Smooth muscle cell (in vitro differentiated cells): ENCODE results near the gene PSMG2. TPM values are rescaled to one million over a fixed set of nuclear protein-coding genes. Genes with fewer than 3 reads are reported as not detected.

ENCODE experiments used
- DNase-seq: peaks from one replicate; lab custom pipeline; 2025; ENCODE audit not compliant: unreplicated experiment; lab: John Stamatoyannopoulos, UW
- H2AFZ ChIP-seq: fragments of 200-600 bp; sonication (generic); 2 replicates; pipeline ENCODE4 v1.6.0; 2016; ENCODE audit warnings: antibody characterized with exemption, low read depth, mild to moderate bottlenecking
- H3F3A ChIP-seq: fragments of 200-600 bp; sonication (generic); 2 replicates; pipeline ENCODE4 v1.6.0; 2017; ENCODE audit warnings: antibody characterized with exemption, low read depth
- H3K27ac ChIP-seq: fragments of 200-600 bp; sonication (generic); 2 replicates; pipeline ENCODE4 v1.5.1; 2016; ENCODE audit warnings: low read depth, mild to moderate bottlenecking
- H3K27me3 ChIP-seq: fragments of 200-600 bp; sonication (generic); 2 replicates; pipeline ENCODE4 v1.6.1; 2016; ENCODE audit warnings: low read depth, mild to moderate bottlenecking
- H3K36me3 ChIP-seq: fragments of 200-600 bp; sonication (generic); 2 replicates; pipeline ENCODE4 v1.5.1; 2016; ENCODE audit warnings: low read depth
- H3K4me1 ChIP-seq: fragments of 200-600 bp; sonication (generic); 2 replicates; pipeline ENCODE4 v1.5.1; 2016; ENCODE audit warnings: low read depth
- H3K4me2 ChIP-seq: fragments of 200-600 bp; sonication (generic); 2 replicates; pipeline ENCODE4 v1.6.0; 2016; ENCODE audit warnings: mild to moderate bottlenecking
- H3K4me3 ChIP-seq: fragments of 200-600 bp; sonication (generic); 2 replicates; pipeline ENCODE4 v1.5.1; 2016; ENCODE audit warnings: mild to moderate bottlenecking
- H3K79me2 ChIP-seq: fragments of 200-600 bp; sonication (generic); 2 replicates; pipeline ENCODE4 v1.6.0; 2016; ENCODE audit warnings: low read depth, mild to moderate bottlenecking
- H3K9ac ChIP-seq: fragments of 200-600 bp; sonication (generic); 2 replicates; pipeline ENCODE4 v1.6.0; 2016; ENCODE audit warnings: low read depth
- H3K9me3 ChIP-seq: fragments of 200-600 bp; sonication (generic); replicated peaks from 2 replicates; pipeline ENCODE4 v1.5.1; 2016; ENCODE audit warnings: low read depth
- H4K20me1 ChIP-seq: fragments of 200-600 bp; sonication (generic); 2 replicates; pipeline ENCODE4 v1.6.0; 2016; ENCODE audit warnings: low read depth
- WGBS: methylation state at CpG from one replicate; pipeline ENCODE4 v1.1.7; 2016; ENCODE audit warnings: low lambda C conversion rate; 5-methylcytosine and 5-hydroxymethylcytosine counted together
- polyA plus RNA-seq: library from polyadenylated mRNA; unstranded; fragments of >200 nt; fragmentation: Nextera tagmentation; extraction: Ambion mirVana; gene quantifications from 2 replicates; pipeline ENCODE4 v1.2.1, GENCODE V29; 2016
- total RNA-seq: library from RNA; depleted of rRNA; stranded (reverse); fragments of >200 nt; gene quantifications from 2 replicates; pipeline ENCODE4 v1.2.3, GENCODE V29; 2014
- TF ChIP-seq, protein P1 (sequence below): fragments of 200-600 bp; sonication (generic); IDR thresholded peaks from 2 replicates; pipeline ENCODE4 v1.5.1; 2017; ENCODE audit warnings: borderline replicate concordance, mild to moderate bottlenecking, antibody characterized with exemption; ENCODE audit not compliant: insufficient read depth, poor library complexity, severe bottlenecking

Gene PSMG2, protein sequence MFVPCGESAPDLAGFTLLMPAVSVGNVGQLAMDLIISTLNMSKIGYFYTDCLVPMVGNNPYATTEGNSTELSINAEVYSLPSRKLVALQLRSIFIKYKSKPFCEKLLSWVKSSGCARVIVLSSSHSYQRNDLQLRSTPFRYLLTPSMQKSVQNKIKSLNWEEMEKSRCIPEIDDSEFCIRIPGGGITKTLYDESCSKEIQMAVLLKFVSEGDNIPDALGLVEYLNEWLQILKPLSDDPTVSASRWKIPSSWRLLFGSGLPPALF
- total RNA-seq, result 80.1 and 80.4 TPM in 2 replicates
- 67.0 and 71.3 TPM in 2 replicates for polyA plus RNA-seq

DNA sequence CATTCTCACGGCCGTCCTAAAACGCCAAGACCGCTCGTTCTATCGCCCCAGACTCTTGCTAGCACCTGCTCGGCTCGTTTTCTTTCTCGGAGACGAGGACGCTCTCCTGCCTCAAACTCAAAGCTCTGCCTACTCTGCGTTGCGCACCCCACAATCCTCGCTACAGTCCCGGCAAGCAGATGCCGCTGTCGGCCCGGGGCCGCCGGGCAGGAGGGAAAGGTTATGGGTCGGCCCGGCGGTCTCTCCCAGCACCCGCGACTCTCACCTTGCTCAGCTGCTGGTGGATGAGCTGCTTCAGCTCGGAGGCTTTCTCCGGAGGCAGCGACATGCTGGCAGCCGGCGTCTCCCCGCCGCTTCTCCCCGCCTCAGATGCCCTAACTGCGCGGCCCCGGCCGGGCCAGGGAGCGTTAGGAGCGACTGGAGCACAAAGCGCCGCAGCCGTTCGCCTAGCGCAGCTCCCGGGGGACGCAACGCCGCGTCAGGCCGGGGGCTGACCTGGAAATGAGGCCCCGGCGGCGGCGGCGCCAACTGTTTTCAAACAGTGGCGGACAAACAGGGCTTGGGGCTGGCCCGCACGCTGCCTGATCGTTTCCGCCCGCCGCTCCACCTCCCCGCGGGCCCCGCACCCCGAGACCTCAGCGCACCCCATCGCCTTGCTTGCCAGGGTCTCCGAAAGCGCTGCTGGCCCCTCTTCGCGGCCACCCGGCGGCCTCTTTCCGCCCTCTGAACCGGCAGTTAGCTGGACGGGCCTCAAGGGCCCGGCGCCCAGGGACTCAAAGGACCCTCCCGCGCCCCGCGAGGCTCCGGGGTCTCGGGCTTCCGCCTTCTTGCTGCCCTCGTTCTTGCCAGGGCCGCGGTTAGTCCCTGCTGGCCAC lies at the start of gene PSMG2, which contains the start of gene CEP76:
TSS of gene PSMG2 (plus strand) at position 822 of the 875 bp plus-strand sequence. CDS start 66 bp downstream, outside the sequence.
TSS of gene CEP76 (minus strand) at position 503 of the 875 bp plus-strand sequence. CDS start at position 328, 175 bp downstream.
- Histone ChIP-seq H2AFZ (peak within 1 kb of the TSS; percentile 93), H3K9me3 (no peaks in the 10 kb centered on the region), H3K4me1 (peaks cover 20% of the 10 kb centered on the region), H3F3A (no peaks in the 10 kb centered on the region), H4K20me1 (peaks cover 9% of the 10 kb centered on the region), H3K9ac (peak within 1 kb of the TSS; percentile 99), H3K79me2 (peaks cover 56% of the 10 kb centered on the region), H3K4me3 (peak within 1 kb of the TSS; percentile 84), H3K27me3 (no peaks in the 10 kb centered on the region), H3K36me3 (peaks cover 9% of the 10 kb centered on the region), H3K4me2 (peak within 1 kb of the TSS; percentile 90), H3K27ac (peak within 1 kb of the TSS; percentile 98)
- TF ChIP-seq, protein P1, sequence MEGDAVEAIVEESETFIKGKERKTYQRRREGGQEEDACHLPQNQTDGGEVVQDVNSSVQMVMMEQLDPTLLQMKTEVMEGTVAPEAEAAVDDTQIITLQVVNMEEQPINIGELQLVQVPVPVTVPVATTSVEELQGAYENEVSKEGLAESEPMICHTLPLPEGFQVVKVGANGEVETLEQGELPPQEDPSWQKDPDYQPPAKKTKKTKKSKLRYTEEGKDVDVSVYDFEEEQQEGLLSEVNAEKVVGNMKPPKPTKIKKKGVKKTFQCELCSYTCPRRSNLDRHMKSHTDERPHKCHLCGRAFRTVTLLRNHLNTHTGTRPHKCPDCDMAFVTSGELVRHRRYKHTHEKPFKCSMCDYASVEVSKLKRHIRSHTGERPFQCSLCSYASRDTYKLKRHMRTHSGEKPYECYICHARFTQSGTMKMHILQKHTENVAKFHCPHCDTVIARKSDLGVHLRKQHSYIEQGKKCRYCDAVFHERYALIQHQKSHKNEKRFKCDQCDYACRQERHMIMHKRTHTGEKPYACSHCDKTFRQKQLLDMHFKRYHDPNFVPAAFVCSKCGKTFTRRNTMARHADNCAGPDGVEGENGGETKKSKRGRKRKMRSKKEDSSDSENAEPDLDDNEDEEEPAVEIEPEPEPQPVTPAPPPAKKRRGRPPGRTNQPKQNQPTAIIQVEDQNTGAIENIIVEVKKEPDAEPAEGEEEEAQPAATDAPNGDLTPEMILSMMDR, result no peak
- WGBS, result 2% methylated on average over 86 of the region's 89 CpGs
- peak; percentile 82 for DNase-seq

DNA sequence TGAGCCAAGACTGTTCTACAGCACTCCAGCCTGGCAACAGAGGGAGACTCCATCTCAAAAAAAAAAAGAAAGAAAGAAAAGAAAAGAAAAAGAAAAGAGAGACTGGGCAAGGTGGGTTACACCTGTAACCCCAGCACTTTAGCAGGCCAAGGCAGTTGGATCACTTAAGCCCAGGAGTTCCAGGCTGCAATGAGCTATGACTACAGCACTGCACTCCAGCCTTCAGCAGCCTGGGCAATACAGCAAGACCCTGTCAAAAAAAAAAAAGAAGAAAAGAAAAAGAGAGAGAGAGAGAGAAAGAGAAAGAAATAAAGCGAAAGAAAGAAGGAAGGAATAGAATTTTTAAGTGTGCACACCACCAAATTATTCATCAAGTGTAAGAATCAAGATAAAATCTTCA lies 47.9 kb upstream of the PSMG2 start:
- Histone ChIP-seq H3K36me3 (no peaks in the 10 kb centered on the region), H3K4me3 (no peak overlapping the region), H3F3A (peaks cover 16% of the 10 kb centered on the region), H4K20me1 (peaks cover 64% of the 10 kb centered on the region), H2AFZ (no peak overlapping the region), H3K79me2 (peaks cover 65% of the 10 kb centered on the region), H3K4me2 (no peak overlapping the region), H3K27ac (no peak overlapping the region), H3K27me3 (no peaks in the 10 kb centered on the region), H3K9ac (no peak overlapping the region), H3K9me3 (no peaks in the 10 kb centered on the region), H3K4me1 (peaks cover 8% of the 10 kb centered on the region)
- TF ChIP-seq, protein P1, result no peak
- WGBS, result 89% methylated on average over 1 of the region's 1 CpG
- no peak for DNase-seq

DNA sequence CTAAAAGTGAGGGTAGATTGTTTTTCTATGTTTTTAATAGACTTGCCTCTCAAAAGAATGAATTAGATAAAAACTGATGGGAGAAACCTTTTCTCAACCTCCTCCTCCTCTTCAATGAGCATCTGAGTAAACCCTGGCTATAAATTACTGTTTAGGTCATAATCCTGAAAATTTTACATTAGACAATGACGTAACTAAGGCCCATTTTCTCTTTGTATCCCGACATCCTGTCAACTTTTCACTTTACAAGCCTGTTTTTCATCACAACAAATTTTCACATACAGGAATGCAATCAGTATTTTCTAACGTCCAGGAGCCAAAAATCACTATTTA lies 46.3 kb upstream of the PSMG2 start:
- Histone ChIP-seq H2AFZ (peak overlapping the region; percentile 97), H3K79me2 (peaks cover 49% of the 10 kb centered on the region), H3K9me3 (no peaks in the 10 kb centered on the region), H3K27me3 (no peaks in the 10 kb centered on the region), H3K4me1 (peaks cover 8% of the 10 kb centered on the region), H4K20me1 (peaks cover 48% of the 10 kb centered on the region), H3F3A (peaks cover 16% of the 10 kb centered on the region), H3K4me3 (peak overlapping the region; percentile 92), H3K36me3 (no peaks in the 10 kb centered on the region), H3K4me2 (peak overlapping the region; percentile 96), H3K9ac (peak overlapping the region; percentile 97), H3K27ac (peak overlapping the region; percentile 94)
- 4% methylated on average over 3 of the region's 3 CpGs for WGBS
- TF ChIP-seq, protein P1, result no peak
- no peak for DNase-seq
